HL-60 (cell line): ENCODE measurements around the gene ANKRD60.

Source experiments
- POLR2AphosphoS5 ChIP-seq: IDR thresholded peaks from 2 replicates; pipeline ENCODE4 v1.6.1; 2012; ENCODE audit warnings: low read depth
- TF ChIP-seq, protein P1 (sequence below): IDR thresholded peaks from one replicate; pipeline ENCODE4 v1.5.1; 2011; ENCODE audit warnings: low read length, control low read depth, inconsistent platforms; ENCODE audit not compliant: insufficient read depth

DNA sequence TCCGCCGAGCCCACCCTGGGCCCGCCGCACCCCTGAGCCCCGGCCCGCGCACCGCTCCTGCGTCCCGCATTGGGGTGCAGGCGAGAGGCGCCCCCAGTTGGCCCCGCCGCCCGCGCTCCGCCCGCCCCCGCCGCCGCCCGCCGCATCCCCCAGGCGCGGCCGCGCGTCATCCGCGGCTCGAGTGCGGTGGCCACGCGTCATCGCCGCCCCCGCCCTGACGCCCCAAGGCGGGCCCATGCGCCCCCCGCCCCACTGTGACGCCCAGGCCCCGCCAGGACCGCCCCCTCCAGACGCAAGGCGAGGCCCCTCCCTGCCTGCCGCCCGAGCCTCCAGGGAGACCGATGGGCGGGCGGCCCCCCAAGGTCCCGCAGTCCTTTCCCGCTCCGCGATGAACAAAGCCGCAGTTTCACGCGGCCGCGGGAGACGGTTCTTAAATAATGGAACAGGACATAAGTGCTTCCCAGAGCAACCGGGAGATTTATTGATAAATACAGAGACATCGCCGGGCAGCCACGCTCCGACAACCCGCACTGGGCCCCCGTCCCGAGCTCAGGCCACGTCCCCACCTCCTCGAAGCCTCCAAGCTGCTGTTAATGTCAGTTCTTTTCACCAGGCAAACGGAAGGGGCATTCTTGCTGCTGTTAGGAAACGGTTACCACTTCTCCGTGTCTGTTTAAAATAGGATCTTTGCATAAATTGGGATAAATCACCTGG, at the start of gene ANKRD60:
- no peak for TF ChIP-seq POLR2AphosphoS5
- TF ChIP-seq, protein P1, sequence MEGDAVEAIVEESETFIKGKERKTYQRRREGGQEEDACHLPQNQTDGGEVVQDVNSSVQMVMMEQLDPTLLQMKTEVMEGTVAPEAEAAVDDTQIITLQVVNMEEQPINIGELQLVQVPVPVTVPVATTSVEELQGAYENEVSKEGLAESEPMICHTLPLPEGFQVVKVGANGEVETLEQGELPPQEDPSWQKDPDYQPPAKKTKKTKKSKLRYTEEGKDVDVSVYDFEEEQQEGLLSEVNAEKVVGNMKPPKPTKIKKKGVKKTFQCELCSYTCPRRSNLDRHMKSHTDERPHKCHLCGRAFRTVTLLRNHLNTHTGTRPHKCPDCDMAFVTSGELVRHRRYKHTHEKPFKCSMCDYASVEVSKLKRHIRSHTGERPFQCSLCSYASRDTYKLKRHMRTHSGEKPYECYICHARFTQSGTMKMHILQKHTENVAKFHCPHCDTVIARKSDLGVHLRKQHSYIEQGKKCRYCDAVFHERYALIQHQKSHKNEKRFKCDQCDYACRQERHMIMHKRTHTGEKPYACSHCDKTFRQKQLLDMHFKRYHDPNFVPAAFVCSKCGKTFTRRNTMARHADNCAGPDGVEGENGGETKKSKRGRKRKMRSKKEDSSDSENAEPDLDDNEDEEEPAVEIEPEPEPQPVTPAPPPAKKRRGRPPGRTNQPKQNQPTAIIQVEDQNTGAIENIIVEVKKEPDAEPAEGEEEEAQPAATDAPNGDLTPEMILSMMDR: no peak
